Motor neuron (in vitro differentiated cells): ENCODE results near the gene DNAH8. TPM values are rescaled to one million over a fixed set of nuclear protein-coding genes. Genes with fewer than 3 reads are reported as not detected.

Experiments
- ATAC-seq, 8 experiments: fragments of 200-7000 bp; cut with Tn5 transposase; replicated peaks in 6 of 8; 2 replicates each; pipeline ENCODE4 v1.8.0; 2021; ENCODE audit warnings: mild to moderate bottlenecking in 8 of 8, moderate library complexity in 8 of 8
- H3K27ac ChIP-seq, 2 donors: fragments of 250-450 bp; sonication (Bioruptor Pico); 2 replicates each; pipeline ENCODE4 v1.9.0; 2021; ENCODE audit warnings: antibody characterized with exemption in 2 of 2, mild to moderate bottlenecking in 2 of 2, moderate library complexity in 1 of 2
- H3K4me1 ChIP-seq, 2 donors: fragments of 250-450 bp; sonication (Bioruptor Pico); replicated peaks in 1 of 2; 2 replicates each; pipeline ENCODE4 v1.6.1; 2021; ENCODE audit warnings: antibody characterized with exemption in 2 of 2, mild to moderate bottlenecking in 2 of 2, moderate library complexity in 1 of 2
- H3K4me3 ChIP-seq, 5 donors: fragments of 250-450 bp; sonication (Bioruptor Pico); 2 replicates each; pipeline ENCODE4 v1.9.0; 2021; ENCODE audit warnings: antibody characterized with exemption in 5 of 5, mild to moderate bottlenecking in 5 of 5, moderate library complexity in 4 of 5
- WGBS, 10 experiments: fragments of 450-650 bp; shearing (Covaris generic); methylation state at CpG; one replicate each; pipeline ENCODE4 v1.0.0; 2022; 5-methylcytosine and 5-hydroxymethylcytosine counted together
- in situ Hi-C, 9 experiments: fragments of 400-800 bp; cut with MboI; loops; one replicate each; pipeline ENCODE4 v1.15.0; 2021; ENCODE audit warnings: low sequenced_read_pairs in 9 of 9, low pct_unique_long_range_greater_than_20kb in 2 of 9; ENCODE audit not compliant: unreplicated experiment in 9 of 9
- total RNA-seq, 8 experiments: library from RNA; unstranded; fragments of 300-600 nt; gene quantifications; 2 replicates each; pipeline versions ENCODE4 v1.2.3 to v1.2.4, GENCODE V29; 2022

The DNAH8 gene
- total RNA-seq, 8 experiments from 2014 or later = 0.04 to 0.69 (median 0.06) TPM; not detected in 2

DNA sequence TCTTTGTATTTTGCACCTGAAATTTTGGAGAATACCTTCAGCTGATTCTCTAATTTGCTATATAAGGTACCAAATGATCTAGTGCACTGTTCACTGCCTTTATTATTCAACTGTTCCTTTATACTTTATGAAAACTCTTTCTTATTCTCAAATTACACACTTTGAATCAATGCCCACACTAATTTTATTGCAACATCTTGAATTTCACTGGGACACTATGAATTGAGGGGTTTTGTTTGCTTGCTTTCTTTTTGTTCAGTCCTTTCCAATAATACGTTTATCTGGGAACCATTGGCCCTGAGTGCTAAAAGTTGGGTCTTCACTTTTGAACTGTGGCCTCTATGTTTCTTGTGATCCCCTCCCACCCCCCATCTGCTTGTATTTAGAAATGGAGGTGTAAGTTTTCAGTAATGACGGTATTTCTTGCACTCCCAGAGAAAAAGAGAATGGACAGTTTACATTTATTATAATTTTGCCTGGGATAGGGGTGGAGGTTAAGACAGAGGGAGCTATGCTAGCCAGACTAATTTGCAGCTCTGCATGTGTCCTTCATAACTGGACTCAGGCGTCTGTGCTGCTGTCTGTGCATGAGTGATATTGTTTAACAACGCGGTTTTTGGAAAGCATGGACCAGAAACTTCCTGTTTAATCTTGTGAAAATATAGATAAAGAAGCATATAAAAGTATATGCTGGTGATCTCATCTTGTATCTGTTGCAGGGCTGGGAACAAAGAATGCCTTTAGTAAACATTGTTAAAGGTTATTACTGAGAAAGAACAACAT, 98.1 kb downstream of the DNAH8 start:
- WGBS, 10 experiments = 0 to 100% (median 63%) methylated on average over 1 to 5 of the region's 5 CpGs; no CpG with 5 or more reads in 1 of the 10 experiments
- ATAC-seq = peak in 1 of 8 experiments; percentile 55
- Histone ChIP-seq H3K4me1 (no peaks in the 10 kb centered on the region), H3K4me3 (no peak overlapping the region), H3K27ac (no peak overlapping the region)
- in situ Hi-C loops = no loop called here

DNA sequence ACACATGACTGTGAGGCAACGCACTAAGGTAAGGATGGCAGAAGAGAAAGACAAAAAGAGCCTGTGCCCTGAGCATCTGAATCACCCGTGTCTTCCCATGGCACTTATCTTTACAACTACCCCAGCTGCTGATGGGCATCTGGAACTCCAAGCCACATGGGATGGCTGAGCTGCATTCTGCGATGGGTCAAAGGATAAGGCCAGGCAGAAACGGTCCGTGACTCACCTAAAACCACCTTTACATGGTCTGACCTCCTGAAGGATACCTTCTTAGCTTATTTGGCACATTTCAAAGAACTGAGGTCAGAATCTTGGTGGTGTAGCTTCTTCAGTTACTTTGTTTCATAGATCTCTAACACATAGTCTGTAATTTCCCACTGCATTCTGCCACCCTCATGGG, 99.7 kb downstream of the DNAH8 start:
- in situ Hi-C loops = no loop called here
- 33 to 100% (median 78%) methylated on average over 2 to 5 of the region's 5 CpGs; no CpG with 5 or more reads in 4 of the 10 experiments for WGBS, 10 experiments
- no peak for ATAC-seq

DNA sequence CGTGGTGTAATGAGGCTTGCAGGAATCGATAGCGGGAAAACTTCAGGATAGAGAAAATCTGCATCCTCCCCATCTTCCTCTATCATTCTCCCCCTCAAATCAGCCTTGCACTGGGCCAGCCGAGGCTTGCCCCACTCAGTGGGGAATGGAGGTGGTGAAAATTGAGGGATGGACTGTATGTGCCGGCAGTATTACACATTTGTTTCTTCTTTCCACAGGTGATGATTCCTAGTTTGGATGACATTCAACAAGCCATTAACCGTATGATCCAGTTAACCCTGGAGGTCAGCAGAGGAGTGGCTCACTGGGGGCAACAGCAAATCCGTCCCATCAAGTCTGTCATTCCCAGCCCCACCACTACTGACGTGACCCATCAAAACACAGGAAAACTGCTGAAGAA, 100.1 kb downstream of the DNAH8 start:
- WGBS, 10 experiments = 47 to 100% (median 81%) methylated on average over 3 to 7 of the region's 8 CpGs; no CpG with 5 or more reads in 1 of the 10 experiments
- no peaks in the 10 kb centered on the region for H3K4me1 ChIP-seq
- in situ Hi-C loops = no loop called here
- ATAC-seq = no peak
- no peak overlapping the region for H3K4me3 ChIP-seq
- no peak overlapping the region for H3K27ac ChIP-seq

More for the DNA sequence above, 99.7 kb downstream of the DNAH8 start:
- H3K4me1 ChIP-seq = no peaks in the 10 kb centered on the region
- H3K27ac ChIP-seq = no peak overlapping the region
- H3K4me3 ChIP-seq = no peak overlapping the region

DNA sequence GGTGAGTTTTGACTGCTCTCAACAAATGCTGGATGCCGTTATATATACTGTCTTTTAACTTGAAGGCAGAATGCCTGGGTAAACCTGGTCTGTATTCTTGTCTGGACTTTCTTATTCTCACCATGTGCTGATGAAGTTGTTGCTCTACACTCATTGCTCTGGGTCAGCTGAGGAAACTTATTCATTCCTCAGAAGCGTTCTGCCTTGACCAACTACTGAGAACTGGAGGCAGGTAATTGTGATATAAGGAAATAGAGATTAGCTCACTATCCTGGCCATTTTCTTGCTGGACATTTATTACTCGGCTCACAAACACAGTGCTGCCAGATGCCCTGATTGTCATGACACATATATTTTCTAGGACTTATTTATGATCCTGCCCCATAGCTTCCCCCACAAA, 103.6 kb downstream of the DNAH8 start:
- H3K4me3 ChIP-seq = no peak overlapping the region
- no peak for ATAC-seq
- H3K27ac ChIP-seq = no peak overlapping the region
- 0 to 94% (median 51%) methylated on average over 1 to 3 of the region's 3 CpGs for WGBS, 10 experiments
- in situ Hi-C loops = no loop called here
- no peaks in the 10 kb centered on the region for H3K4me1 ChIP-seq

DNA sequence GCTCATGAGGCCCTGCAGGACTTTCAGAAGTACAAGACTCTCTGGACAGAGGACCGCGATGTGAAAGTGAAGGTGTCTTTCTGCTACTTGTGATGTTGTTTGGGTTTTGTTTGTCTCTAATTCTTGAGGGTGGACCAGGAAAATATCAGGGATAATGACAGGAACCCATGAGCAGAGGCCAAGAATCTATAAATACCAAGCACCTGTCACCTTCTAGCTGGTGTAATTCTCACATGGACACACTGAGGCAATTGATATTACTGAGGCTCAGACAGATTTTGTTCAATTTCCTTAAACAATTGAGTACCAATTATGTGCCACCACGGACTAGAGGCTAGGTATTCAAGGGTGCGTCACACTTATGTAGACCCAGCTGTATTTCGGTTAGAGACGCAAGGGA, 107.9 kb downstream of the DNAH8 start:
- Histone ChIP-seq H3K4me1 (no peaks in the 10 kb centered on the region), H3K27ac (no peak overlapping the region), H3K4me3 (no peak overlapping the region)
- in situ Hi-C loops = no loop called here
- WGBS, 10 experiments = 45 to 100% (median 78%) methylated on average over 1 to 6 of the region's 6 CpGs; no CpG with 5 or more reads in 1 of the 10 experiments
- ATAC-seq = no peak

DNA sequence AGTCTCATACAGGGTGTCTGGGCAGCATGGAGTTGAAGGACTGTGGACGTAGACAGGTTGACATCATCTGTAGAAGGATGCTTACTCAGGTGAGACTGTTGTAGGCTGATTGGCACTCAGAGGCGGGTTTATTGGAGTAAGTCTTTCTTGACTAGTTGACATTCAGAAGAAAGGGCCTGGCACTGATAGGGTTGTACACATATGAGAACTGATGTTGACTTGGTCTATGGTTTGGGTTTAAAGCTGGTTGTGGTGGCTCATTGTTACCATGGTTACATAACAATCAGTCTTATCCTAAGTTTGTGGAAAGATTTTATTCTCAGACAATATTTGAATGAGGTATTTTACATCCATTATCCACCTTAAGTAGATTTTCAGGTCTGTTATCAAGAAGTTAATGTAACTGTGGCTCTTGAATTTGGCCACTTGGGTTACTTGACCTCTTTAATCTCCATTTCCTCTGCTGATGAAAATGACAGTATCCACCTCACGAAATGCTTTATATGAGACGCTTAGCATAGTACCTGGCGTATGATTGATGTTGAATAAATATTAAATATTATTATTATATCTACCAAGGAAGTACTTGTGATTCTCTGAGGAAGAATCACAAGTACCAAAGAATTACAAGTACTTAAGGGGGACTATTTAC, 109.3 kb downstream of the DNAH8 start:
- H3K27ac ChIP-seq = no peak overlapping the region
- 0 to 100% (median 80%) methylated on average over 1 to 5 of the region's 5 CpGs; no CpG with 5 or more reads in 1 of the 10 experiments for WGBS, 10 experiments
- H3K4me1 ChIP-seq = no peaks in the 10 kb centered on the region
- ATAC-seq = no peak
- no peak overlapping the region for H3K4me3 ChIP-seq
- in situ Hi-C loops = no loop called here

DNA sequence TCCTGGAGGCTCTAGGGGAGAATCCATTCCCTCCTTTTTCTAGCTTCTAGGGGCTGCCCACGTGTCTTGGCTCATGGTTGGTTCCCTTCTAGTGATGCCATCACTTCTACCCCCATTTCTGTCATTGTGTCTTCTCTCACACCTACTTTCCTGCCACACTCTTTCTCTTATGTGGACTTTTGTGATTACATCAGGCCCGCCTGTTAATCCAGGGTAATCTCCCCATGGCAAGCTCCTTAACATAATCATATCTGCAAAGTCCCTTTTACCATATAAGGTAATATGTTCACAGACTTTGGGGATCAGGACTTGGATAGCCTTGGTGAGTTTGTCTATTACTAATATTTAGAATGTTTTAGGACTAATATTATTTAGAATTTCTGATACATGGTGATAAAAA, 111.9 kb downstream of the DNAH8 start:
- no peaks in the 10 kb centered on the region for H3K4me1 ChIP-seq
- whole genome bisulfite sequencing, 10 experiments = 0 to 66% (median 37%) methylated on average over 1 to 2 of the region's 2 CpGs; no CpG with 5 or more reads in 3 of the 10 experiments
- ATAC-seq = no peak
- in situ Hi-C loops = no loop called here
- H3K4me3 ChIP-seq = no peak overlapping the region
- H3K27ac ChIP-seq = no peak overlapping the region

DNA sequence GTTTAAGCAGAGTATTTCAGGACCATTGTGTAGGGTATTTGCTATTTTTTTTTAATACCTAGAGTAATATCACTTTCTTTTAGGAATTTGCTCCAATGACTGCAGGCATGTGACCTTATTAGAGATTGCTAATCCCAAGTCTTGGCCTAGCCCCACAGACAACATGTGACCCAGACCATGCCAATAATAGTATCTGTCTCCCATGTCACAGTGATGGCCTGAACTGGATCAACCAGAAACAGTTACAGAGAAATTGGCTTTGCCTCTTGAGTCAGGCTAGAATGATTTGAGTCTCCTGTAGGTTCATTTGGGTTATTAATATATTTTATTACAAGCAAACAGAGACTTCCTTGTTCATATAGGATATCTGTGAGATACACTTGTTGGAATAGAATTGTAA, 116.8 kb downstream of the DNAH8 start:
- in situ Hi-C loops = no loop called here
- Histone ChIP-seq H3K27ac (no peak overlapping the region), H3K4me3 (no peak overlapping the region), H3K4me1 (no peaks in the 10 kb centered on the region)
- ATAC-seq = no peak

DNA sequence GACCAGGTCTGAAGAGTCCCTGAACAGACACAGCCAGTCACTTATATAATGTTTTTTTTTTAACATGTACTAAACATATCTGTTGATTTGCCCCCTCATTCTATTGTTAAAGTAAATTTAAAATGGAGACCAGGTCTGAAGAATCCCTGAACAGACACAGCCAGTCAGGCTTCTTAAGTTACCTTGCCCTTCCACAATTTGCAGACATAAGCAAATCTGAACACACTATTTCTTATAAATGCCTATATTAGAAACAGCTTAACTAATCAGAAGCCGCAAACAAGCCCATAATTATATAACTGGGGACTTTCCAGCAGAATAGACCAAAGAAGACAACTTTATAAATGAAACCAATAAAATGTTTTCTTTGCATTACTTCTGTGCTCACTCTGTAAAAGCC, 118.2 kb downstream of the DNAH8 start:
- H3K27ac ChIP-seq = no peak overlapping the region
- 0 to 100% (median 70%) methylated on average over 1 of the region's 1 CpG; no CpG with 5 or more reads in 2 of the 10 experiments for WGBS, 10 experiments
- H3K4me1 ChIP-seq = no peaks in the 10 kb centered on the region
- no peak overlapping the region for H3K4me3 ChIP-seq
- in situ Hi-C loops = no loop called here
- ATAC-seq = no peak

DNA sequence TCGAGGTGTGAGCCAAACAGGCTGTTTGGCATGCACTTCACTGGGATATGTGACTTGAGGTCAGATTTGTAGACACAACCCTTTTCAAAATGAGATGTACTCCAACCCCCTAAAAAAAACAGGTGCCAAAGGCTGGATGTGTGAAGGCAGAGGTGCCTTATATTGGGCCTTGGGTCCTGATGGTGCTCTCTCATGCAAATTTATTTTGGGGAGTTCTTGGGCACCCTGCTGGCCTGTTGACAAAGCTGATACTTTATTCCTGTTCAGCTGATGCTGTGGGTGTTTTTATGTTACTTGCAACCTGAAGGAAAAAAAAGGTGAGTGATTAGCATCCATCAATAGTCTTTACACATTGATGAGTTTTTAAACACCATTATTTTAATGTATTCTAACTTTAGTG, 121.5 kb downstream of the DNAH8 start:
- Histone ChIP-seq H3K4me3 (no peak overlapping the region), H3K4me1 (no peaks in the 10 kb centered on the region), H3K27ac (no peak overlapping the region)
- WGBS, 10 experiments = 0 to 70% (median 20%) methylated on average over 1 of the region's 1 CpG; no CpG with 5 or more reads in 7 of the 10 experiments
- no peak for ATAC-seq
- in situ Hi-C loops = no loop called here

DNA sequence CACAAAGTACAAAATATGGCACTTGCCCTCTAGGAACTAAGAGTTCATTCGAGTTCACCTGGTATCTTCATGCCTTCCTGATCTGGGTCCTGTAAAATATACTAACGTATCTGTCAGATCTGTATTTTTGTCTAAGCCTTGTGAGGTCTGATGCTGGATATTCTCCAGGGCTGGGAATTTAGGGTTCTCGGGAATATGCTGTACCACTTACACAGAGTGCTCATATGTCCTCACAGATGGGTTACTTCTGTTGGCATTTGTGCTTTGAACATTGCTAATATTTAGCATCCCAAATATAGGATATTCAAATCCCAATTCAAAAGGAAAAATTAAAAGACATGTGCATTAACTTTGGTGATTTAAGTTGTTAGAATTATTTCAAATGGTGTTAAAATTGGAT, 122.0 kb downstream of the DNAH8 start:
- H3K4me3 ChIP-seq = no peak overlapping the region
- no peak for ATAC-seq
- WGBS, 10 experiments = 0 to 95% (median 39%) methylated on average over 1 to 3 of the region's 3 CpGs; no CpG with 5 or more reads in 2 of the 10 experiments
- no peaks in the 10 kb centered on the region for H3K4me1 ChIP-seq
- H3K27ac ChIP-seq = no peak overlapping the region
- in situ Hi-C loops = no loop called here

DNA sequence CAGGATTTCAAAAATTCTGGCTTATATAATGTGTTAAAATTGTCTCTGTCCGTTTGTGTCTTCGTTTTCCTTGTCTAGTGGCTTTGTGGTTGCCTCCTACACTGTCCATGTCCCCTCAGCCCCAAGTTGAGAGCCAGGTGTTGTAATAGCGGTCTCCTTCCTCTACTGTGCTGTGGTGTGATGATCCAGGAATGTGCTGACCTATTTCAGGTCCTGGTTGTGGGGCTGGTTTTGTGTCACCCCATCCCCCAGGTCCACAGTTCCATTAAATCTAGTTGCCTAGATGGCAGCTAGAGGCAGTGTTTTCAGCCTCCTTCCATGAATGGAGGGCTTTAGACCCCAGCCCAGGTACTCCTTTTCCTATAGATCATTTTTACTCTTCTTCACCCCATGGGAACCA, 128.7 kb downstream of the DNAH8 start:
- Histone ChIP-seq H3K4me1 (no peaks in the 10 kb centered on the region), H3K27ac (no peak overlapping the region), H3K4me3 (no peak overlapping the region)
- no peak for ATAC-seq
- in situ Hi-C loops = no loop called here
- 0 to 100% (median 86%) methylated on average over 1 to 3 of the region's 3 CpGs for WGBS, 10 experiments

DNA sequence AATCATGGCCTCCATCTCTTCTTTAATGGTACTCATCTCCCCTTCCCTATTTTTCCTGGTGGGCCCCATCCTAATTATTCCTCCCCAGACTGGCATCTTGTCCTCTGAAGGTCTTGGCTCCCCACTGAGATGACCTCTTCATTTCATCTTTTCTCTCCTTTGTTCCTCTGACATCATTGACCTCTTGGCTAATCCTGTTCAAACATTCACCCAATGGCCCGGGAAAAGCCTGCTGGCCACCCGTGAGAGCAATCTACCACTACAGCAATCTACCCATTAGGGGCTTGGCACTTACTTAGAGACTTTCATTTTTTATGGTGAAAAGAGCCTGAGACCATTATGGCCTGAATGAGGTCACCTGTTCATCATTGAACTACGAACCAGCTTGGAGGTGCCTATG, 130.8 kb downstream of the DNAH8 start:
- in situ Hi-C loops = no loop called here
- 14 to 60% (median 31%) methylated on average over 1 to 3 of the region's 3 CpGs; no CpG with 5 or more reads in 3 of the 10 experiments for WGBS, 10 experiments
- no peak for ATAC-seq
- Histone ChIP-seq H3K4me3 (no peak overlapping the region), H3K4me1 (no peaks in the 10 kb centered on the region), H3K27ac (no peak overlapping the region)
